Left lung (tissue), 10 donors: ENCODE data around the gene FANCC. TPM values are rescaled to one million over a fixed set of nuclear protein-coding genes. Genes with fewer than 3 reads are reported as not detected.
A peak's percentile ranks its signal among the peaks of the same experiment; 100 is the strongest.
"Not testable (repeated sequence)": the region's sequence is repeated elsewhere in the genome, so short reads cannot be mapped to it uniquely, and the experiment has no call there.

Source experiments
- ATAC-seq: fragments of 200-7000 bp; cut with Tn5 transposase; one replicate; pipeline ENCODE4 v1.9.1; 2020; ENCODE audit warnings: moderate library complexity
- DNase-seq, 4 donors: peaks; one replicate each; pipeline ENCODE4 v3.0.0-alpha.2; 2013 to 2020
- H3K27ac ChIP-seq, 2 donors: fragments of 200-600 bp; sonication (generic) in 1 of 2; one replicate each; pipeline versions ENCODE4 v1.5.0 to v1.8.0; 2020 to 2021
- H3K27me3 ChIP-seq, 2 donors: fragments of 200-600 bp; sonication (generic) in 1 of 2; one replicate each; pipeline versions ENCODE4 v1.5.0 to v1.8.0; 2020 to 2021
- H3K36me3 ChIP-seq, 2 donors: fragments of 200-600 bp; sonication (generic) in 1 of 2; one replicate each; pipeline versions ENCODE4 v1.5.0 to v1.8.0; 2020 to 2021
- H3K4me1 ChIP-seq, 2 donors: fragments of 200-600 bp; one replicate each; pipeline ENCODE4 v1.8.0; 2021
- H3K4me3 ChIP-seq, 2 donors: fragments of 200-600 bp; sonication (generic) in 1 of 2; one replicate each; pipeline versions ENCODE4 v1.5.0 to v1.8.0; 2020 to 2021; ENCODE audit warnings: mild to moderate bottlenecking in 1 of 2
- H3K9me3 ChIP-seq, 2 donors: fragments of 200-600 bp; sonication (generic) in 1 of 2; one replicate each; pipeline versions ENCODE4 v1.5.0 to v1.8.0; 2020 to 2021
- CTCF ChIP-seq, 2 donors: fragments of 200-600 bp; sonication (generic) in 1 of 2; IDR thresholded peaks; one replicate each; pipeline versions ENCODE4 v1.5.0 to v1.8.0; 2021; ENCODE audit warnings: antibody characterized with exemption in 2 of 2
- intact Hi-C, 2 donors: fragments of 100-400 bp; cut with DNase I; formaldehyde crosslinking; loops; one replicate each; pipeline versions ENCODE4 v1.11.2 to v1.14.2; 2022
- polyA plus RNA-seq, 6 donors: library from polyadenylated mRNA; unstranded; fragments of 120-200 nt; gene quantifications; one replicate each; pipeline ENCODE4 v1.2.1, GENCODE V29; 2013; ENCODE audit not compliant: insufficient read length in 6 of 6
- total RNA-seq, 2 donors: library from RNA; stranded (reverse); fragmentation: NEBNext Ultra II Directional; extraction: Animal tissue kit (Norgen Biotek cat#: 25700); gene quantifications; one replicate each; pipeline ENCODE4 v1.2.1, GENCODE V29; 2021
- donor health status: DM: no; HTN: yes; CAD: no.
- donor health status: DM: no; HTN: no; CAD: no.

FANCC gene
- total and polyA plus RNA-seq, 8 donors: 11.5 to 27.4 (median 25.7) TPM

- DNase-seq (no peak), ATAC-seq (no peak)
- no peak overlapping the region for H3K27ac ChIP-seq
- no peak overlapping the region for H3K4me3 ChIP-seq
- H3K36me3 ChIP-seq: no peaks in the 10 kb centered on the region
- intact Hi-C loops: no loop called here
- H3K4me1 ChIP-seq: no peaks in the 10 kb centered on the region
- no peaks in the 10 kb centered on the region for H3K9me3 ChIP-seq
- TF ChIP-seq CTCF (IDR thresholded peaks at IDR 0.05): no peak
- no peaks in the 10 kb centered on the region for H3K27me3 ChIP-seq
Observed at GRCh38 chr9:95297760-95298159, 19.7 kb downstream of the FANCC start.

- H3K4me1 ChIP-seq: no peaks in the 10 kb centered on the region
- no peak overlapping the region for H3K4me3 ChIP-seq
- no peak for TF ChIP-seq CTCF (IDR thresholded peaks at IDR 0.05)
- no peaks in the 10 kb centered on the region for H3K27me3 ChIP-seq
- H3K9me3 ChIP-seq: no peaks in the 10 kb centered on the region
- H3K27ac ChIP-seq: no peak overlapping the region
- ATAC-seq (no peak), DNase-seq (no peak)
- no peaks in the 10 kb centered on the region for H3K36me3 ChIP-seq
- intact Hi-C loops: no loop called here
Observed at GRCh38 chr9:95297316-95297715, 20.2 kb downstream of the FANCC start.

GRCh38 chr9:95296761-95297160 is 20.7 kb downstream of the FANCC start:
- H3K4me1 ChIP-seq: no peaks in the 10 kb centered on the region
- H3K36me3 ChIP-seq: no peaks in the 10 kb centered on the region
- H3K9me3 ChIP-seq: no peaks in the 10 kb centered on the region
- H3K27ac ChIP-seq: no peak overlapping the region
- H3K27me3 ChIP-seq: no peaks in the 10 kb centered on the region
- no peak for DNase-seq
- no peak for TF ChIP-seq CTCF (IDR thresholded peaks at IDR 0.05)
- H3K4me3 ChIP-seq: no peak overlapping the region
- ATAC-seq: peak; percentile 57
- intact Hi-C loops: no loop called here

- ATAC-seq, DNase-seq, H3K36me3 ChIP-seq, intact Hi-C loops, H3K27me3 ChIP-seq, H3K27ac ChIP-seq, H3K4me3 ChIP-seq, H3K4me1 ChIP-seq, H3K9me3 ChIP-seq: not testable (repeated sequence)
Observed at GRCh38 chr9:95293296-95293695, 24.2 kb downstream of the FANCC start.

- Histone ChIP-seq H3K27me3 (no peaks in the 10 kb centered on the region), H3K36me3 (no peaks in the 10 kb centered on the region), H3K9me3 (no peaks in the 10 kb centered on the region), H3K4me3 (no peak overlapping the region), H3K4me1 (no peaks in the 10 kb centered on the region), H3K27ac (no peak overlapping the region)
- intact Hi-C loops: no loop called here
- TF ChIP-seq CTCF (IDR thresholded peaks at IDR 0.05): no peak
- no peak for ATAC-seq
- peak in 1 of 4 donors; percentile 71 for DNase-seq
Observed at GRCh38 chr9:95292226-95292625, 25.3 kb downstream of the FANCC start.

GRCh38 chr9:95286151-95286550 is 31.4 kb downstream of the FANCC start:
- Histone ChIP-seq H3K36me3 (no peaks in the 10 kb centered on the region), H3K27ac (no peak overlapping the region), H3K4me1 (no peaks in the 10 kb centered on the region), H3K27me3 (no peaks in the 10 kb centered on the region), H3K9me3 (peaks cover 0 to 5% of the 10 kb centered on the region in 2 donors), H3K4me3 (no peak overlapping the region)
- TF ChIP-seq CTCF (IDR thresholded peaks at IDR 0.05): no peak
- no peak for ATAC-seq
- peak in 1 of 4 donors; percentile 20 for DNase-seq
- intact Hi-C loops: no loop called here
